GM23338 (cell line): ENCODE data around the gene MSL3B.
A peak's percentile ranks its signal among the peaks of the same experiment; 100 is the strongest.

Experiments used
- ATAC-seq: fragments of 200-7000 bp; cut with Tn5 transposase; 3 replicates; pipeline ENCODE4 v1.9.1; 2020
- DNase-seq: peaks from one replicate; pipeline ENCODE4 v3.0.0-alpha.2; 2015; ENCODE audit warnings: low spot score
- H2AFZ ChIP-seq: fragments of 200-600 bp; sonication (generic); 2 replicates; pipeline ENCODE4 v1.8.0; 2016; ENCODE audit warnings: antibody characterized with exemption, mild to moderate bottlenecking, moderate library complexity
- H3F3A ChIP-seq: fragments of 200-600 bp; sonication (generic); replicated peaks from 2 replicates; pipeline ENCODE4 v1.8.0; 2017; ENCODE audit warnings: antibody characterized with exemption, mixed run types, low read depth
- H3K27ac ChIP-seq: fragments of 200-600 bp; sonication (generic); 2 replicates; pipeline ENCODE4 v1.6.1; 2016; ENCODE audit warnings: low read depth
- H3K27me3 ChIP-seq: fragments of 200-600 bp; sonication (generic); 2 replicates; pipeline ENCODE4 v1.8.0; 2016; ENCODE audit warnings: mild to moderate bottlenecking, mixed run types, moderate library complexity; ENCODE audit not compliant: insufficient read depth
- H3K36me3 ChIP-seq: fragments of 200-600 bp; sonication (generic); 2 replicates; pipeline ENCODE4 v1.8.0; 2016; ENCODE audit warnings: mild to moderate bottlenecking; ENCODE audit not compliant: insufficient read depth
- H3K4me1 ChIP-seq: fragments of 200-600 bp; sonication (generic); 2 replicates; pipeline ENCODE4 v1.8.0; 2016; ENCODE audit warnings: mild to moderate bottlenecking, moderate library complexity; ENCODE audit not compliant: insufficient read depth
- H3K4me2 ChIP-seq: fragments of 200-600 bp; sonication (generic); 2 replicates; pipeline ENCODE4 v1.7.1; 2017; ENCODE audit warnings: mixed run types
- H3K4me3 ChIP-seq: fragments of 200-600 bp; sonication (generic); 2 replicates; pipeline ENCODE4 v1.6.1; 2016; ENCODE audit warnings: mixed run types
- H3K79me2 ChIP-seq: fragments of 200-600 bp; sonication (generic); replicated peaks from 2 replicates; pipeline ENCODE4 v1.8.0; 2017; ENCODE audit warnings: mild to moderate bottlenecking; ENCODE audit not compliant: insufficient read depth
- H3K9me2 ChIP-seq: fragments of 200-600 bp; sonication (generic); 2 replicates; pipeline ENCODE4 v1.8.0; 2017; ENCODE audit not compliant: insufficient read depth
- H4K20me1 ChIP-seq: fragments of 200-600 bp; sonication (generic); replicated peaks from 2 replicates; pipeline ENCODE4 v1.8.0; 2017; ENCODE audit warnings: mild to moderate bottlenecking; ENCODE audit not compliant: insufficient read depth
- H3K27ac Mint-ChIP-seq: 2 replicates; pipeline ENCODE4 v1.8.0; 2020; ENCODE audit warnings: inconsistent platforms, mild to moderate bottlenecking, moderate library complexity, mixed read lengths
- H3K27me3 Mint-ChIP-seq: 3 replicates; pipeline ENCODE4 v1.8.0; 2022; ENCODE audit warnings: low read depth, mild to moderate bottlenecking, moderate library complexity, mixed read lengths, inconsistent platforms; ENCODE audit not compliant: insufficient read depth, poor library complexity
- H3K36me3 Mint-ChIP-seq: 3 replicates; pipeline ENCODE4 v1.8.0; 2021; ENCODE audit warnings: low read depth, mild to moderate bottlenecking, inconsistent platforms, moderate library complexity, mixed read lengths
- H3K4me1 Mint-ChIP-seq: 3 replicates; pipeline ENCODE4 v1.8.0; 2020; ENCODE audit warnings: mild to moderate bottlenecking, inconsistent platforms, mixed read lengths
- H3K4me3 Mint-ChIP-seq: 3 replicates; pipeline ENCODE4 v1.8.0; 2021; ENCODE audit warnings: moderate library complexity, mild to moderate bottlenecking, inconsistent platforms, mixed read lengths
- H3K9me3 Mint-ChIP-seq: 3 replicates; pipeline ENCODE4 v1.8.0; 2020; ENCODE audit warnings: moderate library complexity, mild to moderate bottlenecking, inconsistent platforms, mixed read lengths
- CREB1 ChIP-seq: fragments of 250-450 bp; sonication (Bioruptor Pico); IDR thresholded peaks from 2 replicates; pipeline ENCODE4 v1.5.0; 2020; ENCODE audit warnings: low read depth, mild to moderate bottlenecking, moderate library complexity
- EZH2 ChIP-seq: fragments of 200-600 bp; sonication (generic); IDR thresholded peaks from one replicate; pipeline ENCODE4 v1.8.0; 2017; ENCODE audit warnings: antibody characterized with exemption, mild to moderate bottlenecking, low read depth; ENCODE audit not compliant: unreplicated experiment
- EZH2phosphoT487 ChIP-seq: fragments of 200-600 bp; sonication (generic); IDR thresholded peaks from one replicate; pipeline ENCODE4 v1.8.1; 2018; ENCODE audit warnings: antibody characterized with exemption; ENCODE audit not compliant: unreplicated experiment
- JUNB ChIP-seq: IDR thresholded peaks from one replicate; pipeline ENCODE4 v1.6.1; 2016; ENCODE audit warnings: antibody characterized with exemption; ENCODE audit not compliant: unreplicated experiment
- NANOG ChIP-seq: IDR thresholded peaks from 2 replicates; pipeline ENCODE4 v1.6.1; 2016; ENCODE audit warnings: antibody characterized with exemption, borderline replicate concordance
- POLR2AphosphoS5 ChIP-seq: IDR thresholded peaks from 2 replicates; pipeline ENCODE4 v1.6.1; 2016; ENCODE audit warnings: antibody characterized with exemption, low read depth
- STAT1 ChIP-seq: IDR thresholded peaks from one replicate; pipeline ENCODE4 v1.6.1; 2016; ENCODE audit warnings: antibody characterized with exemption; ENCODE audit not compliant: unreplicated experiment
- ZNF331 ChIP-seq: fragments of 250-450 bp; sonication (Bioruptor Pico); IDR thresholded peaks from 2 replicates; pipeline ENCODE4 v1.5.0; 2020; ENCODE audit warnings: low read depth, mild to moderate bottlenecking, moderate library complexity
- TF ChIP-seq, protein P1 (sequence below): IDR thresholded peaks from 2 replicates; pipeline ENCODE4 v1.6.1; 2016; ENCODE audit warnings: antibody characterized with exemption
- TF ChIP-seq, protein P2 (sequence below): fragments of 250-450 bp; sonication (Bioruptor Pico); IDR thresholded peaks from 2 replicates; pipeline ENCODE4 v1.5.0; 2020; ENCODE audit warnings: mild to moderate bottlenecking, moderate library complexity
- TF ChIP-seq, protein P3 (sequence below), 2 experiments: fragments of 200-600 bp in 1 of 2; sonication (generic) in 1 of 2; conservative IDR thresholded peaks; 2 replicates each; pipeline versions ENCODE4 v1.5.1 to v1.6.1; 2016 to 2017; ENCODE audit warnings: antibody characterized with exemption in 2 of 2, low read depth in 2 of 2, mild to moderate bottlenecking in 2 of 2, moderate library complexity in 1 of 2

The MSL3B gene

DNA sequence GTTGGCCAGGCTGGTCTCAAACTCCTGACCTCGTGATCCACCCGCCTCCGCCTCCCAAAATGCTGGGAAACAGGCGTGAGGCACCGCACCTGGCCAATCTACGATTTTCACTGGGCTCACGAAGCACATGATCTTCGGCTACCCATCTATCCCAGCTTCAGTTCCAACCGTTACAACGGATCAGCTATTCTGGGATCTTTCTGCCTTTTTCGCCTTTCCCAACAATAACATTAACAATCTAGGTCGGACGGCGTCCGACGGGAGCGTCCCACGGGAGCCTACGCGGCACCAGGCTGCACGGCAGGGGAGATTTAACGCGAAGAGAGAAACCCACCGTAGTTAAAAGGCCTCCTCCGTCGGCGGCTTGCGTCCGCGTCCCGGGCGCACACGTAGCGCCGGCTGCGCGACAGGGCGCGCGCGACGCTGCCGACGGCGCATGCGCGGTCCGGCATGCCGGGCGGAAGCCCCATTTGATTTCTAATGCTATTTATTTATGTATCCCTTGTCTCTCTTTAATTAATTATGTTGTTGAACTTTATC lies at the start of gene MSL3B:
MSL3B (minus strand) TSS at position 394 of the 540 bp plus-strand sequence.
- Mint-ChIP-seq H3K4me3 (peak within 1 kb of the TSS; percentile 84), H3K9me3 (peaks cover 17% of the 10 kb centered on the region; the same call in 2 of the 3 replicates), H3K27ac (peak within 1 kb of the TSS; percentile 78; the same call in 1 of the 2 replicates), H3K27me3 (peaks cover 6% of the 10 kb centered on the region), H3K36me3 (peaks cover 30% of the 10 kb centered on the region), H3K4me1 (peaks cover 5% of the 10 kb centered on the region; the same call in 1 of the 3 replicates)
- ATAC-seq (peak; percentile 77), DNase-seq (peak; percentile 74)
- no peaks in the 10 kb centered on the region for H4K20me1 ChIP-seq
- H3K4me2 ChIP-seq, result peak within 1 kb of the TSS; percentile 78
- TF ChIP-seq EZH2 (no peak), NANOG (no peak), JUNB (no peak), CREB1 (CRISPR knock-in tag) (peak; percentile 79), POLR2AphosphoS5 (peak; percentile 61)
- no peaks in the 10 kb centered on the region for H3K36me3 ChIP-seq
- H3F3A ChIP-seq, result no peaks in the 10 kb centered on the region
- H3K27me3 ChIP-seq, result peaks cover 4% of the 10 kb centered on the region; the same call in 1 of the 2 replicates
- peak within 1 kb of the TSS; percentile 65 for H3K4me3 ChIP-seq
- peak within 1 kb of the TSS; percentile 73 for H3K27ac ChIP-seq
- peaks cover 17% of the 10 kb centered on the region for H3K79me2 ChIP-seq
- H3K9me2 ChIP-seq, result 0 out of 2 replicates have a peak, but pooled peaks cover under 1% of the 10 kb centered on the region
- peak within 1 kb of the TSS; percentile 60; the same call in 1 of the 2 replicates for H2AFZ ChIP-seq
- no peaks in the 10 kb centered on the region for H3K4me1 ChIP-seq

DNA sequence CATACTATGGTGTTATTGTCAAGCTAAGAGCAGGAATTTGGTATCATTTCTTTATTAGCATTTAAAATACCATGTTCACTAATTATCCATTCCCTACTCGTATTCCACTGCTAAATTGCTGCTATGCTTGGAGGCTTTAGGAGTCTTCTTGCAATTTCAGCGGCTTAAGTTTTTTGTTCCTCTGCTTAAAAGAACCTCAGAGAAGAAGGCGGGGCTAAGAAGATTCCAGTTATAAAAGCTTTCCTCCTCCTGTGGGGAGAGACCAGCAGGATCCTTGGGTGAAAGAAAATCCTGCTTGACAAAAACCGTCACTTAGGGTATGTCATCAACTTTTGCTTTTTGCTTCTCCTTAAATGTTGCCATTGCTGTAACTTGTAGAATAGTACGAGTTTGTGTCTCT lies 48.9 kb upstream of the MSL3B start, which contains the start of gene TRPM8:
TRPM8 (plus strand) TSS at position 258 of the 400 bp plus-strand sequence. CDS start 9,165 bp downstream, outside the sequence.
- Mint-ChIP-seq H3K4me3 (no peak within 1 kb of the TSS), H3K27ac (no peak within 1 kb of the TSS), H3K27me3 (no peaks in the 10 kb centered on the region), H3K36me3 (no peaks in the 10 kb centered on the region), H3K4me1 (peaks cover 13% of the 10 kb centered on the region), H3K9me3 (no peaks in the 10 kb centered on the region)
- Histone ChIP-seq H3K4me1 (peaks cover 11% of the 10 kb centered on the region), H3K9me2 (no peaks in the 10 kb centered on the region), H3K36me3 (no peaks in the 10 kb centered on the region), H3K79me2 (no peaks in the 10 kb centered on the region), H4K20me1 (no peaks in the 10 kb centered on the region), H2AFZ (no peak within 1 kb of the TSS), H3K27ac (no peak within 1 kb of the TSS), H3F3A (no peaks in the 10 kb centered on the region), H3K27me3 (no peaks in the 10 kb centered on the region), H3K4me2 (no peak within 1 kb of the TSS), H3K4me3 (no peak within 1 kb of the TSS)
- DNase-seq (peak; percentile 47), ATAC-seq (peak; percentile 61)
- TF ChIP-seq POLR2AphosphoS5 (no peak), EZH2 (no peak), EZH2phosphoT487 (no peak), STAT1 (no peak), NANOG (no peak), JUNB (no peak), ZNF331 (CRISPR knock-in tag) (no peak), CREB1 (CRISPR knock-in tag) (no peak)
- TF ChIP-seq, protein P1, sequence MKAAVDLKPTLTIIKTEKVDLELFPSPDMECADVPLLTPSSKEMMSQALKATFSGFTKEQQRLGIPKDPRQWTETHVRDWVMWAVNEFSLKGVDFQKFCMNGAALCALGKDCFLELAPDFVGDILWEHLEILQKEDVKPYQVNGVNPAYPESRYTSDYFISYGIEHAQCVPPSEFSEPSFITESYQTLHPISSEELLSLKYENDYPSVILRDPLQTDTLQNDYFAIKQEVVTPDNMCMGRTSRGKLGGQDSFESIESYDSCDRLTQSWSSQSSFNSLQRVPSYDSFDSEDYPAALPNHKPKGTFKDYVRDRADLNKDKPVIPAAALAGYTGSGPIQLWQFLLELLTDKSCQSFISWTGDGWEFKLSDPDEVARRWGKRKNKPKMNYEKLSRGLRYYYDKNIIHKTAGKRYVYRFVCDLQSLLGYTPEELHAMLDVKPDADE, result no peak
- TF ChIP-seq, protein P2, sequence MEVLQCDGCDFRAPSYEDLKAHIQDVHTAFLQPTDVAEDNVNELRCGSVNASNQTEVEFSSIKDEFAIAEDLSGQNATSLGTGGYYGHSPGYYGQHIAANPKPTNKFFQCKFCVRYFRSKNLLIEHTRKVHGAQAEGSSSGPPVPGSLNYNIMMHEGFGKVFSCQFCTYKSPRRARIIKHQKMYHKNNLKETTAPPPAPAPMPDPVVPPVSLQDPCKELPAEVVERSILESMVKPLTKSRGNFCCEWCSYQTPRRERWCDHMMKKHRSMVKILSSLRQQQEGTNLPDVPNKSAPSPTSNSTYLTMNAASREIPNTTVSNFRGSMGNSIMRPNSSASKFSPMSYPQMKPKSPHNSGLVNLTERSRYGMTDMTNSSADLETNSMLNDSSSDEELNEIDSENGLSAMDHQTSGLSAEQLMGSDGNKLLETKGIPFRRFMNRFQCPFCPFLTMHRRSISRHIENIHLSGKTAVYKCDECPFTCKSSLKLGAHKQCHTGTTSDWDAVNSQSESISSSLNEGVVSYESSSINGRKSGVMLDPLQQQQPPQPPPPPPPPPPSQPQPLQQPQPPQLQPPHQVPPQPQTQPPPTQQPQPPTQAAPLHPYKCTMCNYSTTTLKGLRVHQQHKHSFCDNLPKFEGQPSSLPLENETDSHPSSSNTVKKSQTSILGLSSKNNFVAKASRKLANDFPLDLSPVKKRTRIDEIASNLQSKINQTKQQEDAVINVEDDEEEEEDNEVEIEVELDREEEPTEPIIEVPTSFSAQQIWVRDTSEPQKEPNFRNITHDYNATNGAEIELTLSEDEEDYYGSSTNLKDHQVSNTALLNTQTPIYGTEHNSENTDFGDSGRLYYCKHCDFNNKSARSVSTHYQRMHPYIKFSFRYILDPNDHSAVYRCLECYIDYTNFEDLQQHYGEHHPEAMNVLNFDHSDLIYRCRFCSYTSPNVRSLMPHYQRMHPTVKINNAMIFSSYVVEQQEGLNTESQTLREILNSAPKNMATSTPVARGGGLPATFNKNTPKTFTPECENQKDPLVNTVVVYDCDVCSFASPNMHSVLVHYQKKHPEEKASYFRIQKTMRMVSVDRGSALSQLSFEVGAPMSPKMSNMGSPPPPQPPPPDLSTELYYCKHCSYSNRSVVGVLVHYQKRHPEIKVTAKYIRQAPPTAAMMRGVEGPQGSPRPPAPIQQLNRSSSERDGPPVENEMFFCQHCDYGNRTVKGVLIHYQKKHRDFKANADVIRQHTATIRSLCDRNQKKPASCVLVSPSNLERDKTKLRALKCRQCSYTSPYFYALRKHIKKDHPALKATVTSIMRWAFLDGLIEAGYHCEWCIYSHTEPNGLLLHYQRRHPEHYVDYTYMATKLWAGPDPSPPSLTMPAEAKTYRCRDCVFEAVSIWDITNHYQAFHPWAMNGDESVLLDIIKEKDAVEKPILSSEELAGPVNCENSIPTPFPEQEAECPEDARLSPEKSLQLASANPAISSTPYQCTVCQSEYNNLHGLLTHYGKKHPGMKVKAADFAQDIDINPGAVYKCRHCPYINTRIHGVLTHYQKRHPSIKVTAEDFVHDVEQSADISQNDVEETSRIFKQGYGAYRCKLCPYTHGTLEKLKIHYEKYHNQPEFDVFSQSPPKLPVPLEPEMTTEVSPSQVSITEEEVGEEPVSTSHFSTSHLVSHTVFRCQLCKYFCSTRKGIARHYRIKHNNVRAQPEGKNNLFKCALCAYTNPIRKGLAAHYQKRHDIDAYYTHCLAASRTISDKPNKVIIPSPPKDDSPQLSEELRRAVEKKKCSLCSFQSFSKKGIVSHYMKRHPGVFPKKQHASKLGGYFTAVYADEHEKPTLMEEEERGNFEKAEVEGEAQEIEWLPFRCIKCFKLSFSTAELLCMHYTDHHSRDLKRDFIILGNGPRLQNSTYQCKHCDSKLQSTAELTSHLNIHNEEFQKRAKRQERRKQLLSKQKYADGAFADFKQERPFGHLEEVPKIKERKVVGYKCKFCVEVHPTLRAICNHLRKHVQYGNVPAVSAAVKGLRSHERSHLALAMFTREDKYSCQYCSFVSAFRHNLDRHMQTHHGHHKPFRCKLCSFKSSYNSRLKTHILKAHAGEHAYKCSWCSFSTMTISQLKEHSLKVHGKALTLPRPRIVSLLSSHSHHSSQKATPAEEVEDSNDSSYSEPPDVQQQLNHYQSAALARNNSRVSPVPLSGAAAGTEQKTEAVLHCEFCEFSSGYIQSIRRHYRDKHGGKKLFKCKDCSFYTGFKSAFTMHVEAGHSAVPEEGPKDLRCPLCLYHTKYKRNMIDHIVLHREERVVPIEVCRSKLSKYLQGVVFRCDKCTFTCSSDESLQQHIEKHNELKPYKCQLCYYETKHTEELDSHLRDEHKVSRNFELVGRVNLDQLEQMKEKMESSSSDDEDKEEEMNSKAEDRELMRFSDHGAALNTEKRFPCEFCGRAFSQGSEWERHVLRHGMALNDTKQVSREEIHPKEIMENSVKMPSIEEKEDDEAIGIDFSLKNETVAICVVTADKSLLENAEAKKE (CRISPR knock-in tag), result no peak
- TF ChIP-seq, protein P3, sequence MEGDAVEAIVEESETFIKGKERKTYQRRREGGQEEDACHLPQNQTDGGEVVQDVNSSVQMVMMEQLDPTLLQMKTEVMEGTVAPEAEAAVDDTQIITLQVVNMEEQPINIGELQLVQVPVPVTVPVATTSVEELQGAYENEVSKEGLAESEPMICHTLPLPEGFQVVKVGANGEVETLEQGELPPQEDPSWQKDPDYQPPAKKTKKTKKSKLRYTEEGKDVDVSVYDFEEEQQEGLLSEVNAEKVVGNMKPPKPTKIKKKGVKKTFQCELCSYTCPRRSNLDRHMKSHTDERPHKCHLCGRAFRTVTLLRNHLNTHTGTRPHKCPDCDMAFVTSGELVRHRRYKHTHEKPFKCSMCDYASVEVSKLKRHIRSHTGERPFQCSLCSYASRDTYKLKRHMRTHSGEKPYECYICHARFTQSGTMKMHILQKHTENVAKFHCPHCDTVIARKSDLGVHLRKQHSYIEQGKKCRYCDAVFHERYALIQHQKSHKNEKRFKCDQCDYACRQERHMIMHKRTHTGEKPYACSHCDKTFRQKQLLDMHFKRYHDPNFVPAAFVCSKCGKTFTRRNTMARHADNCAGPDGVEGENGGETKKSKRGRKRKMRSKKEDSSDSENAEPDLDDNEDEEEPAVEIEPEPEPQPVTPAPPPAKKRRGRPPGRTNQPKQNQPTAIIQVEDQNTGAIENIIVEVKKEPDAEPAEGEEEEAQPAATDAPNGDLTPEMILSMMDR (conservative IDR thresholded peaks at IDR 0.05; ENCODE audit: low read depth in 2 of 2), result no peak
